ENCODE measurements around the gene DCXR.

The DCXR gene
- total RNA-seq: 18.0 to 25.9 reads per million in 2 donors

- peak; percentile 91 to 98 (median 92) for DNase-seq
These were observed at the start of gene DCXR for GRCh38 chr17:82037092-82037888. DCXR (minus strand) TSS chr17:82037697; CDS start chr17:82037682, 15 bp downstream.

GRCh38 chr17:82085931-82086764 lies 48.7 kb upstream of the DCXR start:
- no peak for DNase-seq

GRCh38 chr17:82085031-82085861 lies 47.7 kb upstream of the DCXR start:
- DNase-seq: no peak

GRCh38 chr17:82084373-82085030 lies 47.0 kb upstream of the DCXR start:
- no peak for DNase-seq

GRCh38 chr17:82083533-82084359 lies 46.2 kb upstream of the DCXR start:
- no peak for DNase-seq

GRCh38 chr17:82083009-82083408 lies 45.5 kb upstream of the DCXR start:
- no peak for DNase-seq

- no peak for DNase-seq
These were observed 45.0 kb upstream of the DCXR start for GRCh38 chr17:82082456-82082855.

- no peak for DNase-seq
These were observed 44.5 kb upstream of the DCXR start for GRCh38 chr17:82081966-82082365.

- no peak for DNase-seq
These were observed 44.0 kb upstream of the DCXR start for GRCh38 chr17:82081546-82081945.

- DNase-seq: no peak
These were observed 43.4 kb upstream of the DCXR start for GRCh38 chr17:82080789-82081464.

- DNase-seq: no peak
These were observed 42.7 kb upstream of the DCXR start for GRCh38 chr17:82080048-82080788.

GRCh38 chr17:82079001-82079677 lies 41.6 kb upstream of the DCXR start:
- no peak for DNase-seq

- DNase-seq: no peak
These were observed 40.9 kb upstream of the DCXR start for GRCh38 chr17:82078433-82078832.

GRCh38 chr17:82077617-82078358 lies 40.3 kb upstream of the DCXR start:
- DNase-seq: no peak

GRCh38 chr17:82076785-82077591 lies 39.5 kb upstream of the DCXR start:
- DNase-seq: no peak

- DNase-seq: no peak
These were observed 38.7 kb upstream of the DCXR start for GRCh38 chr17:82076018-82076784.

- DNase-seq: no peak
These were observed 35.9 kb upstream of the DCXR start for GRCh38 chr17:82073446-82073845.

All from T-helper 2 cell (primary cell).